GM10266 (cell line): ENCODE data around the gene EFNA5.

Experiments used
- DNase-seq: peaks from one replicate; pipeline ENCODE4 v3.0.0; 2012; ENCODE audit errors: extremely low spot score
- TF ChIP-seq, protein P1 (sequence below): IDR thresholded peaks from 2 replicates; pipeline ENCODE4 v1.5.1; 2012; ENCODE audit warnings: mild to moderate bottlenecking, low read depth; ENCODE audit not compliant: control insufficient read depth, insufficient read depth; ENCODE audit errors: missing control alignments

The EFNA5 gene

DNA sequence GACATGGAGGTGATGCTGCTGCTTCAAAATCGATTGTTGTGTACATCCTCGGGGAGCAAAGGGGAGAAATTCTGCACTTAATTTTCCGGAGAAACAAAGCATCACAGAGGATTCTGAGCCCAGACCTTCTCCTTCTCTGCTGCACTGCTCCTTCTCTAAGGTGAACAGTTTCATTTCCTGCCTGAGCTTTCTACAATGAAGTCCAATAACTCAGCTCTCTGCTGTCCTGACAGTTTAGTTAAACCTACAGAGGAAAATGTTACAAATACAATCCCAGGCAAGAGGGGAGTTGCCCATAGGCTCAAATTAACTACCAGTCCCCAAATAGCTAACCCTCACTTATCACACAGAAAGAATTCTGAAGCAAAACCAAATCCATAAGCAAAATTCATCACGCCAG, 206.3 kb downstream of the EFNA5 start:
- no peak for DNase-seq
- TF ChIP-seq, protein P1, sequence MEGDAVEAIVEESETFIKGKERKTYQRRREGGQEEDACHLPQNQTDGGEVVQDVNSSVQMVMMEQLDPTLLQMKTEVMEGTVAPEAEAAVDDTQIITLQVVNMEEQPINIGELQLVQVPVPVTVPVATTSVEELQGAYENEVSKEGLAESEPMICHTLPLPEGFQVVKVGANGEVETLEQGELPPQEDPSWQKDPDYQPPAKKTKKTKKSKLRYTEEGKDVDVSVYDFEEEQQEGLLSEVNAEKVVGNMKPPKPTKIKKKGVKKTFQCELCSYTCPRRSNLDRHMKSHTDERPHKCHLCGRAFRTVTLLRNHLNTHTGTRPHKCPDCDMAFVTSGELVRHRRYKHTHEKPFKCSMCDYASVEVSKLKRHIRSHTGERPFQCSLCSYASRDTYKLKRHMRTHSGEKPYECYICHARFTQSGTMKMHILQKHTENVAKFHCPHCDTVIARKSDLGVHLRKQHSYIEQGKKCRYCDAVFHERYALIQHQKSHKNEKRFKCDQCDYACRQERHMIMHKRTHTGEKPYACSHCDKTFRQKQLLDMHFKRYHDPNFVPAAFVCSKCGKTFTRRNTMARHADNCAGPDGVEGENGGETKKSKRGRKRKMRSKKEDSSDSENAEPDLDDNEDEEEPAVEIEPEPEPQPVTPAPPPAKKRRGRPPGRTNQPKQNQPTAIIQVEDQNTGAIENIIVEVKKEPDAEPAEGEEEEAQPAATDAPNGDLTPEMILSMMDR, result no peak

DNA sequence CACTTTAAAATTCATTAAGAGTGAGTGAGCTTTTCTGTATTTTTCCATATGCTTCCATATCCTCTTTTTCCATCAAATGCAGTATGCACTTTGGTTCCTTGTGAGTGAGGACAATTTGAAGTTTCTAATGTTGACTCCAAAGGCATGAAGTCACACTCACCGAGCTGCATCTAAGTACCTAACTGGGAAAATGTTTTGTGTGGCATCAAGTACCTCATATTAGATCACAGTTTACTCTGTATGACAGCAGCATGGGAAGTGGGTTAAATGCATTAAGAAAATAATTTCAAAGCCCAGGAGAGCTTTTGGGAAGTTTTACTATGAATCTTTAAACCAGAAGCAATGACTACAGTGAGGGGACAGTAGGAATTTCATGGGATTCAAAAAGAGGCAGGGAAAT, 207.0 kb downstream of the EFNA5 start:
- TF ChIP-seq, protein P1, result no peak
- DNase-seq, result no peak

DNA sequence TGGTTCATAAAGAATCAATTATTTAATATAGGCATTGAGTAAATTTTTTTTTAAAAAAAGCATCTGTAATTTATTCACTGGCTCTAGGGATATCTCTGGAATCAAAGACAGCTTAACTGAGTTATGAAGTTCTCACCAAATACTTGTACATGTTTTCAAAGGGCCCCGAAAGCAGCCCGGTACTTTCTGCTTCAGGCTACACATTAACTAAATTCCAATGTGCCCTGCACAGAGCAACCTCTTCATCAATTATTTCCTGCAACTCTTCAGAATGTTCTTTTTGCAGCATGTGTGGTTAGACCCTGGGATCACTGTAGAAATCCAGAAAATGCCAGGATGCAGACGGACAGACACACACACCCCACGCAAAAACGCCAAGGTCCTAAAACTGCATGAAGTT, 209.0 kb downstream of the EFNA5 start:
- TF ChIP-seq, protein P1, result no peak

DNA sequence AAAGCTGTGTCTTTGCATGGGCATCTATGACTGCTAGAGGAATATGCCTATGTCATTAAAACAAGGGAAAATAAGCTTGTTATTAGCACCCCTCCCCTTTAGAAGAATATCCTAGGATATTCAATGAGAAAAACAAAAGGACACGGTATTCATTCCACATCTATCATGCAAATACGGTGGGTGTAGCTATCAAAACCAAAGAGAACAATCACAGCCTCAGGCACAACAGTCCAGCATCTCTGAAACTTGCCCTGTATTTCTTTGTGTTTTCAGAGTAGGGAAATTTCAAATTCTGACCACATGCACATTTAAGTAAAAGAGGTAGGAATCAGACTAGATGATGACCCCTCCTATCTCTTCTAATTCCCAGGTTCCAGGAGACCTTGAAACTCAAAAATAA, 209.9 kb downstream of the EFNA5 start:
- no peak for DNase-seq
- TF ChIP-seq, protein P1, result no peak

More for the DNA sequence above, 209.0 kb downstream of the EFNA5 start:
- no peak for DNase-seq

DNA sequence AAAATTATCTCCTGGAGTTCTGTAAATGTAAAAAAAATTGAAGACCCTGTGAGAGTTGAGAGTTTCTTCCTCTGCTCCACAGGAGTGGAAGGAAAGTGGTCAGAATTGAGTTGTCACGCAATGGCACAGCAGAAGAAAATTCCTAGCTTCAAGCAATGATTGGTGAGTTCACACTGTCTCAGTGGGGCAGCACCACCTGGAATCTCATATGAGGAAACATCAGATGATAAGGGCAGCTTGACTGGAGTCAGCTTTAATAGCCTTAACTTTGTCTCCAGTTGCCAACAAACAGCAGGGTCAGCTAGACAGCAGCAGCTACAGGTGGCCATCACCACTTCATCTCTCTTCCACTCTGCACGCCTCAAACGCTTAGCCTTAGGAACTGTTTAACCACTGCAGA, 211.1 kb downstream of the EFNA5 start:
- DNase-seq, result no peak
- TF ChIP-seq, protein P1, result no peak

DNA sequence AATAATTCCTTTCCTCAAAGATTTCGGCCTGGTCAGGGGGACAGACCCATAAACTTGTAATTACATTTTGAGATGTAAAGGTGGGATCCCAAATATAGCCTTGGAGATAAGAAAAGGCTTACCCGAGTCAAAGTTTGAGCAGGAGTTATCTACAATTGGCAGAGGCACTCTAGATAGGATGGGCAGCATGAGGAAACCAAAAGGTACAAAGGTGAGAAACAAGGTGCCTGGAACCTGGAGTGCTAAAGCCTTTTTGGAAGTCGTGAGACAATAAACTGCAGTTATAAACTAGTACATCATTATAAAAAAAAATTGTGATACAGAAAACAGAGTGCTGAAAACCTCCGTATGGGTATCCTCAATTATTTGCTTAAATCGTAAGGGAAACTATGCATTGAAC, 212.4 kb downstream of the EFNA5 start:
- no peak for DNase-seq
- TF ChIP-seq, protein P1, result no peak

DNA sequence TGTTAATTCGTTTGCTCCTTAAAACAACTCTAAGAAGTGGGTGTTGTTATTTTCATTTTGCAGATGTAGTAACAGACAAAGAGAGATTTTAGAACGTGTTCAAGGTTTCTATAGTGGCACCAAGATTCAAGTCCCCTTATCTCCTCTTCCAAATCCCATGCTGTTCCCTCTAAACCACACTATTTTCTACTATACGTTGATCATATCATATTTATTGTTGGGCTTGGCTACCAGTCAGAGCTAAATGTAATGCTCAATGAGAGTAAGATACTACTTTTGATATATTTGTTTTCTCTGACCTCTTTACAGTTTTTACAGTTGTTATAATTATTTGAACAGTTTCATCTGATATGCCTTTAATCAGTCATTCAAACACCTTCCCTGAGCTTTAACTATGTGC, 212.9 kb downstream of the EFNA5 start:
- TF ChIP-seq, protein P1, result no peak
- DNase-seq, result no peak
